Measurements from ENCODE around the gene GNA12.

- TF ChIP-seq POLR2AphosphoS5 (IDR thresholded peaks at IDR 0.05; ENCODE audit: borderline replicate concordance, low read depth, low read length): no peak
- TF ChIP-seq EZH2 (IDR thresholded peaks at IDR 0.05): no peak
Measured at GRCh38 chr7:2759736-2760097, 84.4 kb downstream of the GNA12 start.

All from SK-N-MC (cell line).